Endothelial cell (in vitro differentiated cells): ENCODE measurements around the gene RPE65. TPM values are rescaled to one million over a fixed set of nuclear protein-coding genes. Genes with fewer than 3 reads are reported as not detected.
"Not testable (repeated sequence)": the region's sequence is repeated elsewhere in the genome, so short reads cannot be mapped to it uniquely, and the experiment has no call there.

ENCODE experiments used
- DNase-seq: peaks from one replicate; pipeline ENCODE4 v3.0.0; 2021; ENCODE audit warnings: low spot score
- H3K27ac Mint-ChIP-seq: one replicate; pipeline ENCODE4 v1.8.0; 2021; ENCODE audit warnings: mixed read lengths, inconsistent platforms; ENCODE audit not compliant: unreplicated experiment
- H3K27me3 Mint-ChIP-seq: one replicate; pipeline ENCODE4 v1.8.0; 2021; ENCODE audit warnings: mild to moderate bottlenecking, moderate library complexity, mixed read lengths, inconsistent platforms; ENCODE audit not compliant: unreplicated experiment
- H3K36me3 Mint-ChIP-seq: one replicate; pipeline ENCODE4 v1.8.0; 2021; ENCODE audit warnings: mild to moderate bottlenecking, low read depth, mixed read lengths, inconsistent platforms; ENCODE audit not compliant: unreplicated experiment
- H3K4me1 Mint-ChIP-seq: one replicate; pipeline ENCODE4 v1.8.0; 2021; ENCODE audit warnings: mild to moderate bottlenecking, mixed read lengths, inconsistent platforms; ENCODE audit not compliant: unreplicated experiment
- H3K4me3 Mint-ChIP-seq: one replicate; pipeline ENCODE4 v1.8.0; 2021; ENCODE audit warnings: mild to moderate bottlenecking, mixed read lengths, inconsistent platforms; ENCODE audit not compliant: unreplicated experiment
- H3K9me3 Mint-ChIP-seq: one replicate; pipeline ENCODE4 v1.8.0; 2021; ENCODE audit warnings: mixed read lengths, inconsistent platforms; ENCODE audit not compliant: unreplicated experiment
- total RNA-seq: library from RNA; stranded (reverse); fragmentation: NEBNext Ultra II Directional; extraction: Animal tissue kit (Norgen Biotek cat#: 25700); gene quantifications from one replicate; pipeline ENCODE4 v1.2.1, GENCODE V29; 2021; ENCODE audit not compliant: unreplicated experiment
- TF ChIP-seq, protein P1 (sequence below): fragments of 200-600 bp; sonication (generic); IDR thresholded peaks from one replicate; pipeline ENCODE4 v1.5.0; 2021; ENCODE audit warnings: antibody characterized with exemption; ENCODE audit not compliant: unreplicated experiment

Gene RPE65
- total RNA-seq, 1 donor from 2014 or later = not detected

DNA sequence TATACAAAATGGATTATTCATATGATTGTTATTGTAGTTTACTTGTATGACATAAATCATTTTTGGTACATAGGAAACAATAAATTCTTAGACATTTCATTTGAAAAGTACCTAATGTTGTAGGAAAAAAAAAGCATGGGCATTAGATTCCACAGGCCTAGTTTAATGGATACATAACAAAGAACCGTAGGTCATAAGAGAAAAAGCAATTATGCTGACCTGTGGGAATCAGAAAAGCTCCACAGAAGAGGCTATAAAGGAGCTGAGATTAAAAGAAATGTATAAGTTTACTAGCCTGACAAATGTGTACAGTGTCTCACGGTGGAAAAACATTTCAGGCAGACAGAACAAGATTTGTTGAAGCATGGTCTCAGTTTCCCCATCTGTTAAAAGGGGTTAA, 43.4 kb upstream of the RPE65 start:
- TF ChIP-seq, protein P1, sequence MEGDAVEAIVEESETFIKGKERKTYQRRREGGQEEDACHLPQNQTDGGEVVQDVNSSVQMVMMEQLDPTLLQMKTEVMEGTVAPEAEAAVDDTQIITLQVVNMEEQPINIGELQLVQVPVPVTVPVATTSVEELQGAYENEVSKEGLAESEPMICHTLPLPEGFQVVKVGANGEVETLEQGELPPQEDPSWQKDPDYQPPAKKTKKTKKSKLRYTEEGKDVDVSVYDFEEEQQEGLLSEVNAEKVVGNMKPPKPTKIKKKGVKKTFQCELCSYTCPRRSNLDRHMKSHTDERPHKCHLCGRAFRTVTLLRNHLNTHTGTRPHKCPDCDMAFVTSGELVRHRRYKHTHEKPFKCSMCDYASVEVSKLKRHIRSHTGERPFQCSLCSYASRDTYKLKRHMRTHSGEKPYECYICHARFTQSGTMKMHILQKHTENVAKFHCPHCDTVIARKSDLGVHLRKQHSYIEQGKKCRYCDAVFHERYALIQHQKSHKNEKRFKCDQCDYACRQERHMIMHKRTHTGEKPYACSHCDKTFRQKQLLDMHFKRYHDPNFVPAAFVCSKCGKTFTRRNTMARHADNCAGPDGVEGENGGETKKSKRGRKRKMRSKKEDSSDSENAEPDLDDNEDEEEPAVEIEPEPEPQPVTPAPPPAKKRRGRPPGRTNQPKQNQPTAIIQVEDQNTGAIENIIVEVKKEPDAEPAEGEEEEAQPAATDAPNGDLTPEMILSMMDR = no peak
- Mint-ChIP-seq H3K27ac (no peak overlapping the region), H3K4me1 (no peaks in the 10 kb centered on the region), H3K4me3 (no peak overlapping the region), H3K27me3 (no peaks in the 10 kb centered on the region), H3K9me3 (no peaks in the 10 kb centered on the region), H3K36me3 (no peaks in the 10 kb centered on the region)
- DNase-seq = no peak

DNA sequence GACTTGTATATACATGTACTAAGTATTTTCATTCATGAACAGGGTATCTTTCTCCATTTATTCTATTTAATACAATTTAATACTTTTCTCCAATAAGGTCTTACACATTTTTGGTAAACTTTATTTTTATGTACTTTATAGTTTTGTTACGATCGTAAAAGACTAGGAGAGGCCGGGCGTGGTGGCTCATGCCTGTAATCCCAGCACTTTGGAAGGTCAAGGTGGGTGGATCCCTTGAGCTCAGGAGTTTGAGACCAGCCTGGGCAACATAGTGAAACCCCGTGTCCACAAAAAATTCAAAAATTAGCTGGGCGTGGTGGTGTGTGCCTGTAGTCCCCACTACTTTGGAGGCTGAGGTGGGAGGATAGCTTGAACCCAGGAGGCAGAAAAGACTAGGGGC, 42.5 kb upstream of the RPE65 start:
- not testable (repeated sequence) for H3K4me1 Mint-ChIP-seq, H3K9me3 Mint-ChIP-seq, H3K27me3 Mint-ChIP-seq, DNase-seq, H3K36me3 Mint-ChIP-seq, H3K27ac Mint-ChIP-seq, H3K4me3 Mint-ChIP-seq

DNA sequence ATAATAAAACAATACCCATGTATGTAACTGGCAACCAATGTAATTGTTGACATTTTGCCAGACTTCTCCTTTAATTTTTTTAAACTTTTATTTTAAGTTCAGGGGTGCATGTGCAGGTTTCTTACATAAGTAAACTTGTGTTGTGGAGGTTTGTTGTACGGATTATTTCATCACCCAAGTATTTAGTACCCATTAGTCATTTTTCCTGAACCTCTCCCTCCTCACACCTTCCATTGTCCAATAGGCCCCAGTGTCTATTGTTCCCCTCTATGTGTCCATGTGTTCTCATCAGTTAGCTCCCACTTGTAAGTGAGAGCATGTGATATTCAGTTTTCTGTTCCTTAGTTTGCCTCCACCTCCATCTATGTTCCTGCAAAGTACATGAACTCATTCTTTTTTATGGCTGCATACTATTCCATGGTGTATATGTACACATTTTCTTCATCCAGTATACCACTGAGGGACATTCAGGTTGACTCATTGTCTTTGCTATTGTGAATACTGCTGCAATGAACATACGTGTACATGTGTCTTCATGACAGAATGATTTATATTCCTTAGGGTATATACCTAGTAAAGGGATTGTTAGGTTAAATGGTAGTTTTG, 40.4 kb upstream of the RPE65 start:
- H3K9me3 Mint-ChIP-seq = no peaks in the 10 kb centered on the region
- no peak overlapping the region for H3K27ac Mint-ChIP-seq
- H3K27me3 Mint-ChIP-seq = no peaks in the 10 kb centered on the region
- no peaks in the 10 kb centered on the region for H3K36me3 Mint-ChIP-seq
- DNase-seq = no peak
- H3K4me1 Mint-ChIP-seq = no peaks in the 10 kb centered on the region
- no peak overlapping the region for H3K4me3 Mint-ChIP-seq
- TF ChIP-seq, protein P1 = no peak

DNA sequence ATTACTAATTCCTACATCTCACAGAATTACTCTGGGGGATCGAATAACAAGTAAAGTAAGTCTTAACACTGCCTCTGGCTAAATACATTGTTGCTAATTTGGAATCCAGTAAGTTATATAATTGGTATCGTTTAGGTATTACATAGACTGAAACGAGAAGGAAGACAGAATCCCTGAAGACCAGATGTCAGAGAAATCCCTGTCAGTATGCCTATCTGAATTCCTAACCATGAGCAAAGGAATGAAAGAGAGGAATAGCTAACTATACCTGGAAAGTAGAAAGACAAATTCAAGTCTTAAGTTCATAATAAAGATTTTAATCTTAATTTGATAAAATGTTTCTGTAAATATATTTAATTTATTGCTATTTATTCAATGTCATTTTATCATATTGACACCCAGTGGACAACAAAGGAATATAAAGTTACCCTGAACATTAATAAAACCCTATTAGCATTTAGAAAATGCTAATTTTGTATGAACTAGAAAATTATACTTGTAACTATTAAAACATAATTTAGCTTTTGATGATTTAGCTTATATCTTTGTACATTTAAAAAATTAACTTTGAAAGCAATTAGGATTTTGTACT, 35.8 kb upstream of the RPE65 start:
- no peak for DNase-seq
- Mint-ChIP-seq H3K9me3 (no peaks in the 10 kb centered on the region), H3K4me1 (no peaks in the 10 kb centered on the region), H3K27ac (no peak overlapping the region), H3K4me3 (no peak overlapping the region), H3K27me3 (no peaks in the 10 kb centered on the region), H3K36me3 (no peaks in the 10 kb centered on the region)
- TF ChIP-seq, protein P1 = no peak

DNA sequence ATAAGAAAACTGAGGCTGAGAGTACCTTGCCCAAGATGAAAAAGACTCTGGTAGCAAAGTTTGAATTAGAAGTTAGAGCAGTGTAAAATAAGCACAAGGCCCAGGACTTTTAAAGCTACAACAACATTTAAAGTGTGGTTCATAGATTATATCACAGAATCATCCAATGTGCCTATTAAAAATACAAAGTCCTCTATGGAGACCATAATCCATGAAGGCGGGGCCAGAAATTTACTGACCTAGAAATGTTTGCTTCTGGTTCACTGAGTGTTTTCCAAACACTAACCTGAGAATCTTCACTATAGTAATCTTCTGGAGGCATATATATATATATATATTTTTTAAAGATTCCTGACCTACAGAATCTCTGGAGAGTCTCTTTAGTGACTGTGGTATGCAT, 34.9 kb upstream of the RPE65 start:
- Mint-ChIP-seq H3K4me3 (no peak overlapping the region), H3K36me3 (no peaks in the 10 kb centered on the region), H3K9me3 (no peaks in the 10 kb centered on the region), H3K4me1 (no peaks in the 10 kb centered on the region), H3K27me3 (no peaks in the 10 kb centered on the region), H3K27ac (no peak overlapping the region)
- DNase-seq = no peak
- TF ChIP-seq, protein P1 = no peak
